Progenitor cell of endocrine pancreas (in vitro differentiated cells): ENCODE measurements around the gene ARL3. TPM values are rescaled to one million over a fixed set of nuclear protein-coding genes. Genes with fewer than 3 reads are reported as not detected.
A peak's percentile ranks its signal among the peaks of the same experiment; 100 is the strongest.

Experiments
- DNase-seq: peaks from one replicate; pipeline ENCODE4 v3.0.0; 2021; ENCODE audit warnings: low spot score; ENCODE audit not compliant: unreplicated experiment
- H3K27ac Mint-ChIP-seq: 2 replicates; pipeline ENCODE4 v1.8.0; 2021; ENCODE audit warnings: mild to moderate bottlenecking, moderate library complexity, mixed read lengths
- H3K27me3 Mint-ChIP-seq: 2 replicates; pipeline ENCODE4 v1.8.0; 2021; ENCODE audit warnings: mixed read lengths
- H3K36me3 Mint-ChIP-seq: 2 replicates; pipeline ENCODE4 v1.8.0; 2022; ENCODE audit warnings: mixed read lengths; ENCODE audit not compliant: insufficient read depth
- H3K4me1 Mint-ChIP-seq: 2 replicates; pipeline ENCODE4 v1.8.0; 2021; ENCODE audit warnings: low read depth, mixed read lengths
- H3K4me3 Mint-ChIP-seq: 2 replicates; pipeline ENCODE4 v1.8.0; 2021; ENCODE audit warnings: low read depth, mild to moderate bottlenecking, moderate library complexity, mixed read lengths
- H3K9me3 Mint-ChIP-seq: 2 replicates; pipeline ENCODE4 v1.8.0; 2021; ENCODE audit warnings: low read depth, mixed read lengths
- CTCF ChIP-seq: fragments of 200-600 bp; sonication (generic); IDR thresholded peaks from one replicate; pipeline ENCODE4 v1.5.0; 2021; ENCODE audit warnings: antibody characterized with exemption, mild to moderate bottlenecking; ENCODE audit not compliant: unreplicated experiment
- total RNA-seq: library from RNA; stranded (reverse); gene quantifications from 2 replicates; pipeline ENCODE4 v1.2.1, GENCODE V29; 2021

ARL3 gene
- total RNA-seq, 1 donor from 2014 or later: 25.0 TPM

- Mint-ChIP-seq H3K27me3 (no peaks in the 10 kb centered on the region), H3K9me3 (peaks cover 5% of the 10 kb centered on the region), H3K36me3 (peaks cover 6% of the 10 kb centered on the region), H3K4me3 (no peak overlapping the region), H3K27ac (no peak overlapping the region), H3K4me1 (peaks cover 6% of the 10 kb centered on the region)
- DNase-seq: no peak
- TF ChIP-seq CTCF: no peak
These were observed 24.5 kb upstream of the ARL3 start for GRCh38 chr10:102738692-102739121.

GRCh38 chr10:102735065-102735562 lies 20.9 kb upstream of the ARL3 start:
- H3K4me1 Mint-ChIP-seq: no peaks in the 10 kb centered on the region
- TF ChIP-seq CTCF: no peak
- H3K36me3 Mint-ChIP-seq: peaks cover 9% of the 10 kb centered on the region
- H3K27ac Mint-ChIP-seq: peak overlapping the region; percentile 17
- DNase-seq: no peak
- no peak overlapping the region for H3K4me3 Mint-ChIP-seq
- H3K9me3 Mint-ChIP-seq: no peaks in the 10 kb centered on the region
- no peaks in the 10 kb centered on the region for H3K27me3 Mint-ChIP-seq

DNA sequence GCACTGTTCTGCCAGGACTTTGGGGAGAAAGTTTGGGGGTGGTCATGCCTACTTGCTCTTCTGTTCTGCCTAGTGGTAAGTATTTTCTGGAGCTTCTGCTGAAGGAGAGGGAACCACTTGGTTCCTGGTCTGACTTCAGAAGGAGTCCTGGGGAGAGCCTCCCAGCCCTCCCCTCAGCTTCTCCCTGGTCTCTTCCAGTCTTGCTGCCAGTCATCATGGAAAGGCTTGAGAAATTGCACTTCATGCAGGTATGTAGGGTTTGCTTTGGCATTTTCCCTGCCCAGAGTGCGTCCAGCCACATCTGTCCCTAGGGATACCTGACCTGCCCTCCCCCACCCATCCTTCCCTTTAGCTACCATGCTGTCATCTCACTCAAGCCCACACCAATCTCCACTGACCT lies 18.5 kb upstream of the ARL3 start:
- no peak for DNase-seq
- H3K36me3 Mint-ChIP-seq: peaks cover 12% of the 10 kb centered on the region
- H3K4me3 Mint-ChIP-seq: no peak overlapping the region

GRCh38 chr10:102731222-102731800 lies 17.1 kb upstream of the ARL3 start:
- H3K27ac Mint-ChIP-seq: no peak overlapping the region
- no peaks in the 10 kb centered on the region for H3K9me3 Mint-ChIP-seq
- no peak for DNase-seq
- H3K27me3 Mint-ChIP-seq: no peaks in the 10 kb centered on the region
- no peak for TF ChIP-seq CTCF
- peaks cover 14% of the 10 kb centered on the region for H3K36me3 Mint-ChIP-seq
- H3K4me3 Mint-ChIP-seq: no peak overlapping the region
- H3K4me1 Mint-ChIP-seq: no peaks in the 10 kb centered on the region

More for the DNA sequence above, 18.5 kb upstream of the ARL3 start:
- no peak overlapping the region for H3K27ac Mint-ChIP-seq
- H3K27me3 Mint-ChIP-seq: no peaks in the 10 kb centered on the region
- TF ChIP-seq CTCF: no peak
- no peaks in the 10 kb centered on the region for H3K4me1 Mint-ChIP-seq
- H3K9me3 Mint-ChIP-seq: no peaks in the 10 kb centered on the region

DNA sequence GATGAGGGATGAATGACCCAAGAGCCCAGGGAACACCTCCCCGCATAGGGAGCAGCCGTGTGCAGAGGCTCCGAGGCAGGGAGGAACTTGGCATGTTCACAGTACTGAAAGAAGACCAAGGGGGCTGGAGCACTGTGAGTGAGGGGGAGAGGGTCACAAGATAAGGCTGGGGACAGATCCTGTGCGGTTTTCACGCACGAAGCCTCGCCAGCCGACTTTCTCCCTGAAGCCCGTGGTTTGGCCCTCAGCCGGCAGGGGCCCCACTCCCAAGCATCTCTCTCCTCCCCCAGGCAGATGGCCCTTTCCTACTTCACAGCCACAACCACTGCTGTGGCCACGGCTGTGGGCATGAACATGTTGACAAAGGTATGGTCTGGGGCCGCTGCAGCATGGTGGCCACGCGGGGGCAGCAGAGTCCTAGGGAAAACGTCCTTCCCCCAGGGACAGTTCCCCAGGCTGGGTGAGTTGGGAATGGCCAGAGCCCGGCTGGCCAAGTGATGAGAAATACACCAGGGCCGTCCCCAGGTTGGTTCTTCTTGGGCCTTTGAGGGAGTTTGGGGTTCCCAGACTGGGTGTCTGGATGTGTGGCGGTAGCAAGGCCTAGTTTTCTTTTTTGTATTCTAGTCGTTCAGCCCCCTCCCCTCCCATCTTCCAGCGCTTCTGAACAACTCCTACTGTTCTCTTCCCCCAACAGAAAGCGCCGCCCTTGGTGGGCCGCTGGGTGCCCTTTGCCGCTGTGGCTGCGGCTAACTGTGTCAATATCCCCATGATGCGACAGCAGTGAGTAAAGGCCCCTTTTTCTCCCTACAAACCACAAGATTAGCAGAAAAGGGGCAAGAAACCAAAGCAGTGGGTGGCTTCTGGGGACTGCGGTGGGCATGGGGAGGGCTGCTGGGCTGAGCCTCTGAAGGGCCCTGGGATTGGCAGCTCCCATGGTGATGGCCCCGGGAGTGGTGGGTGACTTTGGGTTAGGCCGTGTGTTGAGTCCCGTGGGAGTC lies 15.1 kb upstream of the ARL3 start:
- peak; percentile 93 for TF ChIP-seq CTCF
- H3K36me3 Mint-ChIP-seq: peaks cover 13% of the 10 kb centered on the region
- peaks cover 2% of the 10 kb centered on the region for H3K4me1 Mint-ChIP-seq
- DNase-seq: peak; percentile 78
- H3K9me3 Mint-ChIP-seq: no peaks in the 10 kb centered on the region
- H3K27ac Mint-ChIP-seq: no peak overlapping the region
- H3K27me3 Mint-ChIP-seq: no peaks in the 10 kb centered on the region
- H3K4me3 Mint-ChIP-seq: no peak overlapping the region
